Measurements from ENCODE around the gene PSPC1.
"Not testable (repeated sequence)": the region's sequence is repeated elsewhere in the genome, so short reads cannot be mapped to it uniquely, and the experiment has no call there.

PSPC1 gene

GRCh38 chr13:19695829-19696228 is 86.9 kb downstream of the PSPC1 start:
- TF ChIP-seq ZNF274 (IDR thresholded peaks at IDR 0.05; ENCODE audit: low read depth, low read length) = no peak
- no peak overlapping the region for H3K4me3 ChIP-seq (ENCODE audit: low read length)

DNA sequence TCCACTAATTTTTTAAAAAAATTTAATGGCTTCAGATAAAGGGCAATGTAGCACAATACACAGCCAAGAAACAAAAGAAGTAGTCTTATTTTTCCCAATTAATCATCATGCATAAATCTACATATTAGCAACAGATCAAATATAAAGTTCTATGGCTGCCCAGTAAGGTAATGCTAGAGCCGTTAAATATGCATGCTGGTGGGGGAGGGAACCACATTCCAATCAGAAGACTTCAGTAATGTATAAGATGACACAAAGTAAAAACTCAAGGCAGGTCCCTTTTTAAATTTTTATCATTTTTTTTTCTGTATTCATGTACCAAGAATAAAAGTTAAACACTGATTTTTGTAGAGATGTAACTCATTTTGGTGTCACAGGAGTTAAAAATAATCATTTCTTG is 87.3 kb downstream of the PSPC1 start:
- TF ChIP-seq ZNF274 (IDR thresholded peaks at IDR 0.05; ENCODE audit: low read depth, low read length) = no peak
- no peak overlapping the region for H3K4me3 ChIP-seq (ENCODE audit: low read length)

DNA sequence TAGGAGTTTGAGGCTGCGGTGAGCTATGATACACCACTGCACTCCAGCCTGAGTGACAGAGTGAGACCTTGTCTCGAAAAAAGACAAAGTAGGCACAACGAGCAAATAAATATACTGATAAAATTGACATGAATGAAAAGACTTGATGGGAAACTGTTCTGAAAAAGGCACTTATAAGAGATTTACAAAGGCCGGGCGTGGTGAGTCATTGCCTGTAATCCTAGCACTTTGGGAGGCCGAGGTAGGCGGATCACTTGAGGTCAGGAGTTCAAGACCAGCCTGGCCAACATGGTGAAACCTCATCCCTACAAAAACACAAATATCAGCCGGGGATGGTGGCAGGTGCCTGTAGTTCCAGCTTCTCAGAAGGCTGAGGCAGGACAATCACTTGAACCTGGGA is 91.3 kb downstream of the PSPC1 start:
- not testable (repeated sequence) for H3K4me3 ChIP-seq (ENCODE audit: low read length)

DNA sequence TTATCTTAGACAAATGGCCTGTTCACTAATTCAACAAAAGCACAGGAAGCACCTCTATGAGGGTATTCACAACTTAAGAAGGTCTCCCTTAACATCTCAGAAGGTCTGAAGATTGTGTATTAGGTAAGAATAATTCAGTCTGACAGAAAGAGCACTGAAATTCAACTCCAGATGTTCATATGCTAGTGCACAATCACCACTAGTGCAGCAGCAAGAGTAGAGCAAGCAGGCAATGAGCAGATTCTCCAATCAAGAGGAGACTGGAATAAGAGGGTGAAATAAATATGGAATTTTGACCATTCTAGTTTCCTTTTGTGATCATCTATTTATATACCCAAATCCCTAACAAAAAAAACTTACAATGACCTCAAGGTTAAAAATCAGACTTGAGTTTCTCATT is 97.3 kb downstream of the PSPC1 start:
- no peak for TF ChIP-seq ZNF274 (IDR thresholded peaks at IDR 0.05; ENCODE audit: low read depth, low read length)
- no peak overlapping the region for H3K4me3 ChIP-seq (ENCODE audit: low read length)

DNA sequence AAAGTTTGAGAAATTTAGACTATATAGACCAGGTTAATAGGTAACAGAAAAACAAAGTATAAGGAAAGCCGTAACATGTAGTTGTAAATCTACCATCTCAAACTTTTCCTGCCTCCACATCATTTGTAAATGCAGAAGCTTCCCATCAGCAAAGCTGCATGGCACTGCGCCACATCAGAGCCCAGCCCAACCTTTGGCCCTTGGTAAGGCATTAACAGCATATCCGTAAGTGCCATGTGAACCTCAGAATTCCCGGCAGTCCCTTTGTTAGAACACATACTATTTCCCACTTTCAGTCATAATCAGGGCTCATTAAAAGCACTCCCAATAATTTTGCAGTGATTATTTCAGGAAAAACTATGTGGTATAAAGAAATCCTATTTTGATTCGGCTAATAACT is 97.7 kb downstream of the PSPC1 start:
- no peak for TF ChIP-seq ZNF274 (IDR thresholded peaks at IDR 0.05; ENCODE audit: low read depth, low read length)
- no peak overlapping the region for H3K4me3 ChIP-seq (ENCODE audit: low read length)

GRCh38 chr13:19681517-19681916 is 101.2 kb downstream of the PSPC1 start:
- H3K4me3 ChIP-seq (ENCODE audit: low read length) = no peak overlapping the region

GRCh38 chr13:19680751-19681150 is 102.0 kb downstream of the PSPC1 start:
- H3K4me3 ChIP-seq (ENCODE audit: low read length) = no peak overlapping the region
- no peak for TF ChIP-seq ZNF274 (IDR thresholded peaks at IDR 0.05; ENCODE audit: low read depth, low read length)

More at GRCh38 chr13:19681517-19681916, 101.2 kb downstream of the PSPC1 start:
- TF ChIP-seq ZNF274 (IDR thresholded peaks at IDR 0.05; ENCODE audit: low read depth, low read length) = no peak

DNA sequence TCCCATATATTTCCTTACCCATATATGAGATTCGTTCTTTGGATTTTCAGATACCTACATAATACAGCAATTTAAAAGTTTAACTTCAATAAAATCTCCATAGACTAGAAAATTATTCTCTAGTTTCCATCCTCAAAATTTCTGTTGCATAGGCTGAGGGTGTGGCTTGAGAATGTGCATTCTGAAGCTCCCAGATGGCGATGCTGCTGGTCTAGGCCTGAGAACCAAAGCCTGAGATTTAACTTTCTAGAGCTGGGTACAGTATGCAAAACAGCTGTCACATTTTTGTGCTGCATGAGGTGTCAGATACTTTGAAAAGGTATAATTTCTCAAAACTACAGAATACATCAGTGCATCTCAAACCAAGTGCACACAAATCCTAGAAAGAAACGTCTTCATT is 106.6 kb downstream of the PSPC1 start:
- no peak for TF ChIP-seq ZNF274 (IDR thresholded peaks at IDR 0.05; ENCODE audit: low read depth, low read length)
- H3K4me3 ChIP-seq (ENCODE audit: low read length) = no peak overlapping the region

GRCh38 chr13:19674898-19675297 is 107.8 kb downstream of the PSPC1 start:
- no peak overlapping the region for H3K4me3 ChIP-seq (ENCODE audit: low read length)
- no peak for TF ChIP-seq ZNF274 (IDR thresholded peaks at IDR 0.05; ENCODE audit: low read depth, low read length)

- TF ChIP-seq ZNF274 (IDR thresholded peaks at IDR 0.05; ENCODE audit: low read depth, low read length) = no peak
- no peak overlapping the region for H3K4me3 ChIP-seq (ENCODE audit: low read length)
Observed at GRCh38 chr13:19673473-19674430, 109.0 kb downstream of the PSPC1 start.

GRCh38 chr13:19672990-19673389 is 109.8 kb downstream of the PSPC1 start:
- TF ChIP-seq ZNF274 (IDR thresholded peaks at IDR 0.05; ENCODE audit: low read depth, low read length) = no peak
- no peak overlapping the region for H3K4me3 ChIP-seq (ENCODE audit: low read length)

GRCh38 chr13:19670147-19670546 is 112.6 kb downstream of the PSPC1 start:
- H3K4me3 ChIP-seq (ENCODE audit: low read length) = no peak overlapping the region
- TF ChIP-seq ZNF274 (IDR thresholded peaks at IDR 0.05; ENCODE audit: low read depth, low read length) = no peak

DNA sequence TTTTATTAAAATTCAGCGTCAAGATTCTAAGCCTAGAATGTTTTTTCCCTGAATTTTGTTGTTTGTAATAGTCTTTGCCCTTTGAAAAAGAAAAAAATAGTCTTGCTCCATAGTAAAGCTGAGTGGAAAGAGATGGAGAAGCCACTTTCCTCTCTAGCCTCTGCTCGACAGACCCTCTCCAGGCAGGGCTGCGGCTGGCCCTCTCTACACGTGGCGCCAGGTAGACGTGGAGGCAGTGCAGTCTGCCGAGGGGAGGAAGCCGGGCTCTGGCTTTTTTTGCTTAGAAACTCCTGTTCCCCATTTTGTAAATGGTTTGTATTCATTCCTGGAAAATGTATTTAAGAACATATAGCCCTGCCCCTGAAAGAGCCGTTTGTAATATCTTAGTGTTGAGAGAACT is 114.0 kb downstream of the PSPC1 start:
- TF ChIP-seq ZNF274 (IDR thresholded peaks at IDR 0.05; ENCODE audit: low read depth, low read length) = no peak

DNA sequence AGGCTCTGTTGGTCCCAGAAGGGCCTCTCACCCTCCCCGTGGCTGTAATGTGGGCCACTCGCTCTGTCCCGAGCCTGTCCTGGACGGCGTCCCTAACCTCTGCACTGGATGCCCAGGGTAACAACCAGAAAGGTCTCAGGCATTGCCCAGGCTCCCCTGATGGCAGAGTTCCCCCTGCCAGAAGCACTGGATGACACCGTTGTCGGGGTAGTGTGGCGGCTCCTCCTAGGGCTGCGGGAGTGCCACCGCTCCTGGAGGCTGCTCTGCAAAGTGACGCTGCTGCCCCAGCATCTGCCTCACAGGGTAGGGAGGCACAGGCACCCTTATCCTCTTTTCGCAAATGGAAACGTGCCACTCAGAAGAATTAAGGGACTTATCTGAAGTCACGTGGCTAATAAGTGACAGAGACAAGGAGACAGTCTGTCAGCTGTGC is 117.3 kb downstream of the PSPC1 start:
- no peak for TF ChIP-seq ZNF274 (IDR thresholded peaks at IDR 0.05; ENCODE audit: low read depth, low read length)
- no peak overlapping the region for H3K4me3 ChIP-seq (ENCODE audit: low read length)

More for the DNA sequence above, 114.0 kb downstream of the PSPC1 start:
- H3K4me3 ChIP-seq (ENCODE audit: low read length) = no peak overlapping the region

DNA sequence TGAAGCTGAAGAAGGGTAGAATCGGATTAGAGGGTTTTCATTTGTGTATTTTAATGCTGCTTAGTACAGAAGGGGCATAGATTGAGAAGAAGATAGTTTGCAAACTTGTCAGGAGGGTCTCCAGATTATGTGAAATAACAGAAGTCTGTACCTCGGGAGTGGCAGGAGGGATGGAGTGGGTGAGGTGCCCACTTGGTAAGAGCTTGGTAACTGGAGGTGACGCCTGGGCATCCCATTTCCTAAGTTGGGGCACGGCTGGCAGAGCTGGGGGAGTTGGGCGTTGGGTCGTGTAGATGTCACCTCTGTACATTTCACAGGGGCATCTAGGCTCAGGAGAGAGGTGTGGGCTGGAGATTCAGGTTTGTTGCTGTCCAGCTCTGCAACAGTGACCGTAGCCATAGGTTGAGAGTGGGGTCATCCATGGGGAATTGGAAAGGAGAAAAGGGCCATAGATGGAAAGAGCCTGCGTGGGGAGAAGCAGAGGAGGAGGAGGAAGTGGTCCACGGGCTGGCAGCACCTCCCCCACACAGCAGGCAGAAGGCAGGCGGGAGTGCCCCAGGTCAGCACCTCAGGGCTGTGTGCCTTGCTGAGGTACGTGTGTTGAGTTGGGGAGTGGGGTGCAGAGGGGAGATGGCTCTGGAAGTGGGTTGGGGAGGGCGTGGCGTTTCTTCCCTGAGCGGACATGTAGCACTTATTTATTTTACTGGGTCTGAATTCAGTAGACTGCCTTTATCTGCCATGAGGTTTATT is 118.1 kb downstream of the PSPC1 start:
- no peak overlapping the region for H3K4me3 ChIP-seq (ENCODE audit: low read length)
- no peak for TF ChIP-seq ZNF274 (IDR thresholded peaks at IDR 0.05; ENCODE audit: low read depth, low read length)
